IPS DF 4.7 (cell line): ENCODE data around the gene CNDP1.

ENCODE experiments used
- DNase-seq: peaks from one replicate; pipeline ENCODE4 v3.0.0-alpha.2; 2013; ENCODE audit warnings: low spot score; ENCODE audit errors: extremely low read depth

CNDP1 gene

GRCh38 chr18:74579496-74580065 is 45.3 kb downstream of the CNDP1 start:
- DNase-seq, result no peak

- DNase-seq, result no peak
Measured at GRCh38 chr18:74582642-74583041, 48.3 kb downstream of the CNDP1 start.

GRCh38 chr18:74587441-74587840 is 53.1 kb downstream of the CNDP1 start:
- DNase-seq, result no peak

GRCh38 chr18:74589021-74589420 is 54.7 kb downstream of the CNDP1 start:
- DNase-seq, result no peak

GRCh38 chr18:74589811-74590210 is 55.5 kb downstream of the CNDP1 start:
- DNase-seq, result no peak

GRCh38 chr18:74590671-74591070 is 56.4 kb downstream of the CNDP1 start:
- no peak for DNase-seq

- DNase-seq, result no peak
Measured at GRCh38 chr18:74595431-74595830, 61.1 kb downstream of the CNDP1 start.

- DNase-seq, result no peak
Measured at GRCh38 chr18:74597034-74597661, 62.8 kb downstream of the CNDP1 start.

- peak; percentile 69 for DNase-seq
Measured at GRCh38 chr18:74597662-74598349, 63.5 kb downstream of the CNDP1 start, which contains the start of gene ZNF407. Gene ZNF407 (plus strand): TSS chr18:74597870. CDS start chr18:74631020, 33,150 bp downstream.

- no peak for DNase-seq
Measured at GRCh38 chr18:74598350-74599001, 64.2 kb downstream of the CNDP1 start.

GRCh38 chr18:74604361-74604760 is 70.1 kb downstream of the CNDP1 start:
- DNase-seq, result no peak

GRCh38 chr18:74604774-74605173 is 70.5 kb downstream of the CNDP1 start:
- DNase-seq, result no peak

- DNase-seq, result no peak
Measured at GRCh38 chr18:74608681-74609080, 74.4 kb downstream of the CNDP1 start.

GRCh38 chr18:74609535-74609934 is 75.2 kb downstream of the CNDP1 start:
- no peak for DNase-seq

- DNase-seq, result no peak
Measured at GRCh38 chr18:74610051-74610615, 75.8 kb downstream of the CNDP1 start.

GRCh38 chr18:74610860-74611259 is 76.6 kb downstream of the CNDP1 start:
- no peak for DNase-seq

- no peak for DNase-seq
Measured at GRCh38 chr18:74611765-74612164, 77.5 kb downstream of the CNDP1 start.

- DNase-seq, result no peak
Measured at GRCh38 chr18:74613381-74613780, 79.1 kb downstream of the CNDP1 start.

GRCh38 chr18:74616494-74616893 is 82.2 kb downstream of the CNDP1 start:
- DNase-seq, result no peak

- DNase-seq, result no peak
Measured at GRCh38 chr18:74617486-74617885, 83.2 kb downstream of the CNDP1 start.

- no peak for DNase-seq
Measured at GRCh38 chr18:74622072-74622471, 87.8 kb downstream of the CNDP1 start.
